ENCODE data around the gene ARMC7. TPM values are rescaled to one million over a fixed set of nuclear protein-coding genes. Genes with fewer than 3 reads are reported as not detected.

Gene ARMC7
- total and polyA plus RNA-seq, 10 of the 15 experiments (the other 5 are each of a cell fraction or from before 2014, with no cell fraction given): 1.5 to 19.8 (median 6.3) TPM

- ChIA-PET SMC1A (ENCODE audit: uncharacterized antibody, unreplicated experiment) (interaction anchor here (1.3 to 2.3 kb wide), 3 partner anchors 10 to 76 kb away, joined by 3 to 8 read pairs (median 3); no protein-coding TSS in a partner anchor), CTCF (interaction anchor here (1.1 to 2.8 kb wide), 4 partner anchors 9 to 164 kb away, joined by 3 to 14 read pairs (median 6); no protein-coding TSS in a partner anchor), RAD21 (ENCODE audit: unreplicated experiment) (interaction anchor here (1.0 to 2.3 kb wide), 5 partner anchors 9 to 165 kb away, joined by 4 to 13 read pairs (median 6); no protein-coding TSS in a partner anchor), POLR2A (interaction anchor here (1.2 to 1.8 kb wide), 3 partner anchors 10 to 76 kb away, joined by 5 to 8 read pairs (median 6); no protein-coding TSS in a partner anchor)
- H3K27me3 ChIP-seq (replicated peaks in 1 of 2; ENCODE audit: control insufficient read depth in 2 of 2, insufficient read depth in 2 of 2, low read length in 1 of 2): no peaks in the 10 kb centered on the region
- H3K4me1 ChIP-seq (ENCODE audit: control insufficient read depth, insufficient read depth, low read length): peaks cover 18% of the 10 kb centered on the region
- H3K27ac ChIP-seq (ENCODE audit: control insufficient read depth, insufficient read depth): peak overlapping the region; percentile 25; the same call in 1 of the 2 replicates
- BruUV-seq (replicated peaks): no TSS peak
- H3K4me3 ChIP-seq: no peak overlapping the region
- ATAC-seq (peak; percentile 53), FAIRE-seq (peak; percentile 18), DNase-seq (ENCODE audit: low read depth, low spot score) (no peak)
- H3K9ac ChIP-seq (ENCODE audit: control insufficient read depth, insufficient read depth, low read length): no peak overlapping the region
- H3K79me2 ChIP-seq (ENCODE audit: control insufficient read depth, insufficient read depth, low read length): peaks cover 8% of the 10 kb centered on the region
- 0 out of 2 replicates have a peak overlapping the region, but pooled peaks have one; percentile 22 for H3K4me2 ChIP-seq (ENCODE audit: control insufficient read depth, insufficient read depth)
- H4K20me1 ChIP-seq (ENCODE audit: control insufficient read depth, insufficient read depth): no peaks in the 10 kb centered on the region
- H2AFZ ChIP-seq (ENCODE audit: control insufficient read depth, low read depth, low read length): no peak overlapping the region
- H3K9me3 ChIP-seq (replicated peaks; ENCODE audit: control insufficient read depth, insufficient read depth, low read length): no peaks in the 10 kb centered on the region
- 3% methylated on average over 3 of the region's 3 CpGs for WGBS (ENCODE audit: insufficient coverage, insufficient replicate concordance, low lambda C conversion rate, missing lambda C conversion rate)
- H3K36me3 ChIP-seq (ENCODE audit: control insufficient read depth in 2 of 2, insufficient read depth in 2 of 2, low read length in 1 of 2): peaks cover 3 to 4% of the 10 kb centered on the region in 2 experiments; a peak in 3 of 4 replicates
- in situ Hi-C loops (cut with MboI) (no loop called here), intact Hi-C loops (cut with micrococcal nuclease; ENCODE audit: unreplicated experiment) (loop anchor here (5.0 kb wide), 1 partner anchor 164 kb away; no protein-coding TSS in a partner anchor)
- TF ChIP-seq PBX3 (IDR thresholded peaks at IDR 0.05; ENCODE audit: insufficient replicate concordance, low read depth, low read length) (no peak), BHLHE40 (IDR thresholded peaks at IDR 0.05; ENCODE audit: borderline replicate concordance in 1 of 2, low read depth in 2 of 2, low read length in 1 of 2) (peak in 1 of 2 experiments; percentile 21; a peak in 1 of 4 replicates), POLR2A (IDR thresholded peaks at IDR 0.05; ENCODE audit: low read depth, low read length) (peak; percentile 47; the same call in 1 of the 2 replicates), BCL11A (IDR thresholded peaks at IDR 0.05; ENCODE audit: low read depth, low read length) (no peak), SPI1 (IDR thresholded peaks at IDR 0.05; ENCODE audit: borderline replicate concordance, insufficient read depth, low read depth, low read length) (0 out of 2 replicates have a peak, but pooled peaks have one; percentile 33), POU2F2 (IDR thresholded peaks at IDR 0.05; ENCODE audit: borderline replicate concordance, low read depth, low read length) (no peak), BRCA1 (IDR thresholded peaks at IDR 0.05; ENCODE audit: low read depth, low read length) (no peak), CEBPZ (IDR thresholded peaks at IDR 0.05; ENCODE audit: low read depth, low read length) (no peak)
These were observed 16.2 kb downstream of the ARMC7 start for GRCh38 chr17:75125984-75126383.

All from GM12878 (cell line).